GM18873 (cell line): ENCODE measurements around the gene CDCA7L.
A peak's percentile ranks its signal among the peaks of the same experiment; 100 is the strongest.
"Not testable (repeated sequence)": the region's sequence is repeated elsewhere in the genome, so short reads cannot be mapped to it uniquely, and the experiment has no call there.

ENCODE experiments used
- ATAC-seq: cut with Tn5 transposase; IDR thresholded peaks from one replicate; pipeline ENCODE4 v1.9.1; 2021; ENCODE audit warnings: mild to moderate bottlenecking, moderate library complexity, moderate number of reproducible peaks; ENCODE audit not compliant: unreplicated experiment, low FRiP score

CDCA7L gene

GRCh38 chr7:21944616-21945453 lies 864 bp downstream of the CDCA7L start:
- ATAC-seq, result no peak

DNA sequence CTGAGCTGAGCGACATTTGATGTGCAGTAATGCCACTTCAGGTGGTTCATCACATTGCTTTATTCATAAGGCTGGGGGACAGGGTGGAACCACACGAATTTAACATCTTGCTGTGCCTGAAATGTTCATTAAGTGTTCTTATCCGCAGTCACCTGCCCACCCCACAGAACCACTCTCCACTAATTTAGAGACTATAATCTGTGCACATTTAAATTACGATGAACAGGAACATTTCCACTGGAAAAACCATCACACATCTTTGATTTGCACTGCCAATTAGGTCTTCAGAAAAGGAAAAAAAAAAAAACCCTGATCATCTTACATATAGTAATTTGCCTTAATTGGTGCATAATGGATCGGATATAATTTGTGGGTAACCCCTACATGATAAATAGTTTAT lies 2.3 kb downstream of the CDCA7L start:
- ATAC-seq, result no peak

DNA sequence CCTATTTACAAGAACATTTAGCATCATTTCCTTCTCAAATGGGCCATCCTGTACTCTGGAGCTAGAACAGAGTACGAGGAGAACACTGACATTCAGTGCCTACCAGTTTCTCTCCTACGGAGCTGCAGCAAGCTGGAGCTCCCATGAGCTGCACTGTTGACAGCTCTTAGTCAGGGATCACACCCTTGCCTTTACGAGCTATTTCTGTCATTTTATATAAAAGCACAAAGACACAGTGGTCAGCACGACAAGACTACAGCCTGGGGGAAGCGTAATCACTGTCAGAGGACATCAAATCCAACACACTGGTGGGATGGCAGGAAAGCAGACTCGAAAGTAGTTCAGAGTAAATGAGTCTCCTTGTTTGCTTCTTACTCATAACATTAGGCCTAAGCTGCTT lies 2.7 kb downstream of the CDCA7L start:
- ATAC-seq, result no peak

GRCh38 chr7:21941611-21942141 lies 4.0 kb downstream of the CDCA7L start:
- no peak for ATAC-seq

GRCh38 chr7:21939858-21940372 lies 5.8 kb downstream of the CDCA7L start:
- ATAC-seq, result no peak

DNA sequence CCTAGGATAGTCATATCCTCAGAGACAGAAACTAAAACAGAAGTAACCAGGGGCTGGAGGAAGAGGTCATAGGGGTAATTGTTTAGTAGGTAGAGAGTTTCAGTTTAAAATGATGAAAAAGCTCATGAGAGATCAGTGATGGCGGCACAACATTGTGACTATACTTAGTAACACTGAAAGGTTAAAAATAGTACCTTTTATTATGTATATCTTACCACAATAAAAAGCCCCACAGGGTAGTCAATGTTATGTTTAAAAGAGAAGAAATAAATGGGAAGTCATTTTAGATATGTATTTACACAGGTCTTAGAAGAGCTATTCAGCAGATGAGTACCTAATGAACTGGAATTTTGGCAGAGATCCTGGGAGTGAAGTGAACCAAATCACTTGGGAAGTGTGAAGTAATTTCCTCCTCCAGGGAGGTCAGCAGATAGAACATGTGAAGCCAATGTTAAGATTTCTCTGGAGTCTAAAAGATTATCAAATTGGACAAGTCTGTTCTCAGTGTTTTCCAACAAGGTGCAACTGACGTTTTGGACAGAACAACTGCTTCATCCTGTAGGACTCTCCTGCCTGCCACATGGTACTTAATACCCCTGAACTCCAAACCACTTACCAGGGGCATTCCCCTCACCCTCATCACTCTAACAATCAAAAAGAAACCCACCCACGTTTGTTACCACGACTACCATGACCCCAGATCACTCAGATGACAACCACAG lies 6.4 kb downstream of the CDCA7L start:
- peak; percentile 75 for ATAC-seq

DNA sequence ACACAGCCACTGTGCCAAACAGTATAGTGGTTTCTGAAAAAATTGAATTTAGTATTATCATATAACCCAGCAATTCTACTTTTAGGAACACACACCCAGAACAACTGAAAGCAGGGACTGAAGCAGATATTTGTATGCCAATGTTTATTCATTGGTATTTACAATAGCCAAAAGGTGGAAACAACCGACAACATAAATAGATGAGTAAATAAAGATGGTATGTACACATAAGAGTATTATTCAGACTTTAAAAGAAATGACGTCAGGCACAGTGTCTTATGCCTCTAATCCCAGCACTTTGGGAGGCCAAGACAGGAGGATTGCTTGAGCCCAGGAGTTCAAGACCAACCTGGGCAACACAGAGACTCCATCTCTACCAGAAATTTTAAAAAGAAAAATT lies 7.2 kb downstream of the CDCA7L start:
- no peak for ATAC-seq

DNA sequence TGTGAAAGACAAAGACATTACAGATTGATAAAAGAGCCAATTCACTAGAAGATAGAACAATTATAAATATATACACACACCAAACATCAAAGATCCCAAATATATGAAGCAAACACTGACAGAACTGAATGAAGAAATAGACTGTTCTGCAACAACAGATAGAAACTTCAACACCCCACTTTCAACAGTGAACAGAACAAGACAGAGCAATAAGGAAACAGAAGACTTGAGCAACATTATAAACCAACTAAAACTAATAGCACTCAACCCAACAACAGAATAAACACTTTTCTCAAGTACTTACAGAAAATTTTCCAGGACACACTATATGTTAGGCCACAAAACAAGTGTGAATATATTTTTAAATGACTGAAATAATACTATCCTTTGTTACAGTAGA lies 10.9 kb downstream of the CDCA7L start:
- ATAC-seq, result no peak

GRCh38 chr7:21933293-21933692 lies 12.4 kb downstream of the CDCA7L start:
- not testable (repeated sequence) for ATAC-seq

DNA sequence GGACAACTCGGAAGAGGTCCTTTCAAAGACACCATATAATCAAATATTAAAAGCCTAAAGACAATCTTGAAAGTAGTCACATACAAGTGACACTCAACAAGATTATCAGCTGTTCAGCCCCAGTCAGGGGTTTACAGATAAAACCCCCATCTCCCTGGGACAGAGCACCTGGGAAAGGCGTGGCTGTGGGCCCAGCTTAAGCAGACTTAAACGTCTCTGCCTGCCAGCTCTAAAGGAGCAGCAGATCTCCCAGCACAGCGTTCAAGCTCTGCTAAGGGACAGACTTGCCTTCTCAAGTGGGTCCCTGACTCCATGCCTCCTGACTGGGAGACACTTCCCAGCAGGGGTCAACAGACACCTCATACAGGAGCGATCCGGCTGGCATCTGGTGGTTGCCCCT lies 18.0 kb downstream of the CDCA7L start:
- ATAC-seq, result no peak

DNA sequence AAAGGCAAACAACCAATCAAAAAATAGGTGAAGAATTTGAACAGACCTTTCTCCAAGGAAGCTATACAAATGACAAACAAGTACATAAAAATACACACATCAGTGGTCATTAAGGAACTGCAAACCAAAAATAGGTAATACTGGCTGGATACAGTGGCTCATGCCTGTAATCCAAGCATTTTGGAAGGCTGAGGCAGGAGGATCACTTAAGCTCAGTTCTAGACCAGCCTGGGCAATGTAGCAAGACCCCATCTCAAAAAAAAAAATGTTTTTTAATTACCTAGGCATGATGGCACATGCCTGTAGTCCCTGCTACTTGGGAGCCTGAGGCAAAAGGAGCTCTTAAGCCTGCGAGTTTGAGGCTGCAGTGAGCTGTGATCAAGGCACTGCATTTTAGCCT lies 19.3 kb downstream of the CDCA7L start:
- ATAC-seq, result no peak

GRCh38 chr7:21923658-21924057 lies 22.0 kb downstream of the CDCA7L start:
- ATAC-seq, result no peak

DNA sequence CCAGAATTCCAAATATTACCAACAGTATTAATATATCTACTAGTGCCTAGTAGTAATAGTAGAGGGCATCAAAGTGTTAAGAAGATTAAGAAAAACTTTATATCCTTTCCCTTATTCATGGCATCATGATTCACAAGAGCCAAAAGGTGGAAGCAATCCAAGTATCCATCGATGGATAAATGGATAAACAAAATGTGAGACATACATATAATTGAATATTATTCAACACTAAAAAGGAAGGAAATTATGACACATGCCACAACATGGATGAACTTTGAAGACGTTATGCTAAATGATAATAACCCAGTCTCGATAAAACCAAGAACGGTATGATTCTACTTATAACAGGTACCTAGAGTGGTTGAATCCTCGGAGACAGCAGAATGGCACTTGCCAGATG lies 23.1 kb downstream of the CDCA7L start:
- ATAC-seq, result no peak

DNA sequence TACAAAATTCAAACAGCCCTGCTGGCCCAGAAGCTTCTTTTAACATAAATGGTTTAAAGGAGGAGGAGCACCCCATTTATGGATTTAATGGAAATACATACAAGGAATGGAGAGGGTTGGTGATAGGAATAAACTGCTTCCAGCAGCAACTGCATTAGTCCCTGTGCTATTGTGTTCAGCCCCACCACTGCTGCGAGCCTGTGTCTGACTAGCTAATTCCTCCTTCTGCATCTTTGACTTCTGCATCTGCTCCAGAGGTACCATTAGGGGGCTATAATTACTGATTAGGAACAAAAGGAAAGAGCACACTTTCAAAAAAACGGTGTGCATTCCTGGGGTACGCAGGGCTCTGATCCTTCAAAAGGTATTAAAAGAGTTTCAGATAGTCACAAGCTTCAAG lies 24.8 kb downstream of the CDCA7L start:
- no peak for ATAC-seq

- ATAC-seq, result no peak
These were observed 27.5 kb downstream of the CDCA7L start for GRCh38 chr7:21918216-21918615.

DNA sequence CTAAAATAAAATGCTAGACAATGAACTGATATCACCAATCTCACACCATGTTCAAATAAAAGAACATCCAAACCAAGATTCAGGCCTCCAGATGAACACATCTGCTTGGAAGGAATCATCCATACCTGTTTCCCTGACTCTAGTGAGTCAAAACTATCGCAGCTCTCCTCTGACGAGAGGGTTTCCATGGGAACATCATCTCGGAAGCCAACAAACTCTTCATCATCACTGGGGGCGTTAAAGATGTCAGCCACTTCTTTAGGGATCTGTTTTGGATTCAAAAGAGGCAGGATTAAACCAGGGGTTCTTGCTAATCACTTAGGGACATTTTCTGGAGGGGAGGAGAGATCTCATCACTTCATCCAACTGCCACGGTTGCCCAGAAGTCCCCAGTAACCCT lies 29.1 kb downstream of the CDCA7L start:
- no peak for ATAC-seq

- ATAC-seq, result no peak
These were observed 29.5 kb downstream of the CDCA7L start for GRCh38 chr7:21916176-21916575.

- ATAC-seq, result no peak
These were observed 30.6 kb downstream of the CDCA7L start for GRCh38 chr7:21915140-21915539.

DNA sequence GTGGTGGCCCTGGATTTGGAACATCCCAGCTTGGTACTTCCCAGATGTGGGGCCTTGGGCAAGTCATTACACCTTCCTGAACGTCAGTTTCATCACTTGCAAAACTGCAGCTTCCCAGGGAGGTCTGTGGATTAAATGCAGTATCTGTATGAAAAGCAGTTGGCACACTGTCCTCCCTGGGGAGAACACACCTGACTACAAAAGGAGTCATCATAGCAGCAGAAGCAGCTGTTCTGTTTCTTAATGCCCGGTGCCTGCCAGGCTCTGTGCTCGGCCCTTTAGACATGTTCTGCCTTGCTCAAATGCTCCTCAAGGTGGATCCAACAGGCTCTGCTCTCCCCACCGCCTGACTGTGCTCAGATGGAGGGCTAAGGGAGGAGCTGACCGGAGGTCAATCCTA lies 31.0 kb downstream of the CDCA7L start:
- ATAC-seq, result no peak

GRCh38 chr7:21912931-21913780 lies 32.5 kb downstream of the CDCA7L start:
- ATAC-seq, result no peak

GRCh38 chr7:21912305-21912704 lies 33.4 kb downstream of the CDCA7L start:
- ATAC-seq, result no peak
